ENCODE measurements around the gene REC8. TPM values are rescaled to one million over a fixed set of nuclear protein-coding genes. Genes with fewer than 3 reads are reported as not detected.
A peak's percentile ranks its signal among the peaks of the same experiment; 100 is the strongest.

Gene REC8
- total and polyA plus RNA-seq, 2 of the 13 experiments (the other 11 are each of a cell fraction or from before 2014, with no cell fraction given): 3.4 to 14.7 TPM

- TF ChIP-seq SKIL (CRISPR knock-in tag; IDR thresholded peaks at IDR 0.05; ENCODE audit: borderline replicate concordance) (peak; percentile 23; the same call in 1 of the 2 replicates), ZNF296 (CRISPR knock-in tag; conservative IDR thresholded peaks at IDR 0.05) (no peak), ZNF7 (CRISPR knock-in tag; IDR thresholded peaks at IDR 0.05) (0 out of 2 replicates have a peak, but pooled peaks have one; percentile 7), ZNF703 (CRISPR knock-in tag; IDR thresholded peaks at IDR 0.05; ENCODE audit: borderline replicate concordance) (no peak), PBX3 (CRISPR knock-in tag; IDR thresholded peaks at IDR 0.05; ENCODE audit: borderline replicate concordance) (no peak), ZNF569 (CRISPR knock-in tag; IDR thresholded peaks at IDR 0.05; ENCODE audit: borderline replicate concordance) (no peak), PRMT3 (CRISPR knock-in tag; IDR thresholded peaks at IDR 0.05; ENCODE audit: borderline replicate concordance, low read depth) (no peak), ZBTB34 (CRISPR knock-in tag; IDR thresholded peaks at IDR 0.05) (0 out of 2 replicates have a peak, but pooled peaks have one; percentile 13)
These were observed 9.8 kb upstream of the REC8 start (continued) for GRCh38 chr14:24162093-24162492.

Data from HepG2 (cell line).